HL-60/S4 treated with retinoic acid at 250 ng/mL for 4 days and 3 days (cell line): ENCODE measurements around the gene CHD9.
"Not testable (repeated sequence)": the region's sequence is repeated elsewhere in the genome, so short reads cannot be mapped to it uniquely, and the experiment has no call there.

Experiments
- in situ Hi-C: fragments of 300-500 bp; cut with MboI; formaldehyde crosslinking; loops from 2 replicates; pipeline ENCODE4 v1.7.0; 2022; ENCODE audit warnings: low sequenced_read_pairs

The CHD9 gene

GRCh38 chr16:53262645-53263044 is 207.9 kb downstream of the CHD9 start:
- in situ Hi-C loops = no loop called here

GRCh38 chr16:53266156-53266555 is 211.4 kb downstream of the CHD9 start:
- in situ Hi-C loops = no loop called here

- in situ Hi-C loops = not testable (repeated sequence)
These were observed 223.7 kb downstream of the CHD9 start for GRCh38 chr16:53278498-53278897.

- in situ Hi-C loops = no loop called here
These were observed 226.5 kb downstream of the CHD9 start for GRCh38 chr16:53281280-53281679.

GRCh38 chr16:53281859-53282258 is 227.1 kb downstream of the CHD9 start:
- in situ Hi-C loops = no loop called here

GRCh38 chr16:53282328-53282727 is 227.5 kb downstream of the CHD9 start:
- in situ Hi-C loops = no loop called here

GRCh38 chr16:53282975-53283946 is 228.5 kb downstream of the CHD9 start:
- in situ Hi-C loops = no loop called here

- in situ Hi-C loops = no loop called here
These were observed 230.4 kb downstream of the CHD9 start for GRCh38 chr16:53285236-53285635.

GRCh38 chr16:53290520-53290919 is 235.7 kb downstream of the CHD9 start:
- in situ Hi-C loops = no loop called here

GRCh38 chr16:53291757-53292392 is 237.1 kb downstream of the CHD9 start:
- in situ Hi-C loops = no loop called here

GRCh38 chr16:53297477-53297876 is 242.7 kb downstream of the CHD9 start:
- in situ Hi-C loops = no loop called here

- in situ Hi-C loops = no loop called here
These were observed 249.5 kb downstream of the CHD9 start for GRCh38 chr16:53304334-53304733.

- in situ Hi-C loops = no loop called here
These were observed 251.0 kb downstream of the CHD9 start for GRCh38 chr16:53305743-53306142.

- in situ Hi-C loops = no loop called here
These were observed 254.7 kb downstream of the CHD9 start for GRCh38 chr16:53309457-53309856.

GRCh38 chr16:53320992-53321391 is 266.2 kb downstream of the CHD9 start:
- in situ Hi-C loops = no loop called here

- in situ Hi-C loops = no loop called here
These were observed 269.1 kb downstream of the CHD9 start for GRCh38 chr16:53323924-53324323.

GRCh38 chr16:53330991-53331390 is 276.2 kb downstream of the CHD9 start:
- in situ Hi-C loops = not testable (repeated sequence)

- in situ Hi-C loops = no loop called here
These were observed 279.8 kb downstream of the CHD9 start for GRCh38 chr16:53334581-53334980.

GRCh38 chr16:53337294-53337693 is 282.5 kb downstream of the CHD9 start:
- in situ Hi-C loops = no loop called here

GRCh38 chr16:53341792-53342191 is 287.0 kb downstream of the CHD9 start:
- in situ Hi-C loops = no loop called here

GRCh38 chr16:53355064-53355463 is 300.3 kb downstream of the CHD9 start:
- in situ Hi-C loops = no loop called here
